ENCODE data around the gene CABCOCO1.

The CABCOCO1 gene

GRCh38 chr10:61621605-61622051 lies 41.1 kb upstream of the CABCOCO1 start:
- no peak for TF ChIP-seq CTCF (IDR thresholded peaks at IDR 0.05)

- no peak for TF ChIP-seq CTCF (IDR thresholded peaks at IDR 0.05)
Observed at GRCh38 chr10:61623161-61623560, 39.6 kb upstream of the CABCOCO1 start.

GRCh38 chr10:61626209-61626608 lies 36.5 kb upstream of the CABCOCO1 start:
- TF ChIP-seq CTCF (IDR thresholded peaks at IDR 0.05) = no peak

- no peak for TF ChIP-seq CTCF (IDR thresholded peaks at IDR 0.05)
Observed at GRCh38 chr10:61627266-61627665, 35.5 kb upstream of the CABCOCO1 start.

- TF ChIP-seq CTCF (IDR thresholded peaks at IDR 0.05) = no peak
Observed at GRCh38 chr10:61628151-61628874, 34.4 kb upstream of the CABCOCO1 start.

- TF ChIP-seq CTCF (IDR thresholded peaks at IDR 0.05) = no peak
Observed at GRCh38 chr10:61628875-61629513, 33.7 kb upstream of the CABCOCO1 start.

- TF ChIP-seq CTCF (IDR thresholded peaks at IDR 0.05) = no peak
Observed at GRCh38 chr10:61629576-61629975, 33.2 kb upstream of the CABCOCO1 start.
